Neural progenitor cell (in vitro differentiated cells): ENCODE results near the gene OSBPL1A.

Experiments used
- EZH2 ChIP-seq: fragments of 200-600 bp; sonication (generic); IDR thresholded peaks from 2 replicates; pipeline ENCODE4 v1.6.1; 2017; ENCODE audit warnings: antibody characterized with exemption, mild to moderate bottlenecking, moderate library complexity
- EZH2phosphoT487 ChIP-seq: fragments of 200-600 bp; sonication (generic); IDR thresholded peaks from 2 replicates; pipeline ENCODE4 v1.6.1; 2017; ENCODE audit warnings: antibody characterized with exemption
- TF ChIP-seq, protein P1 (sequence below): fragments of 200-600 bp; sonication (generic); IDR thresholded peaks from 2 replicates; pipeline ENCODE4 v1.5.1; 2017; ENCODE audit warnings: antibody characterized with exemption, mild to moderate bottlenecking

DNA sequence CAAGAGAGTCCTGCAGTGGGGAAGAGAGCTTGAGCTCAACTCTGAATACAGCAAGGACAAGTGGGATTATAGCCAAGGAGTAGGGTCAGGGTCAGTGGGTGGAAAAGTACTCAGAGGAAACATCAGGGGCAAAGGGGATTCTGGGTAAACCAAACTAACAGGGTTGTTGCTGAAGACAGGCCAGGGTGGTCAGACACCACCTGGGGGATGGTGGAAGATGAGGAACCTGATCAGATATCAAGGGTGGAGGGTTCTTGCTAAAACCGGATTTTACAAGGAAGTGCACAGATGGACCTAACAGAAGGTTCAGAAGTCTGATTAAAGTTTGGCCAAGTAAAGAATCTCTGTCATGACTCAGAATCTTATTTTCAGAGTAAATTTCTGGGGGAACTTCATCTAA, 16.5 kb downstream of the OSBPL1A start:
- TF ChIP-seq, protein P1, sequence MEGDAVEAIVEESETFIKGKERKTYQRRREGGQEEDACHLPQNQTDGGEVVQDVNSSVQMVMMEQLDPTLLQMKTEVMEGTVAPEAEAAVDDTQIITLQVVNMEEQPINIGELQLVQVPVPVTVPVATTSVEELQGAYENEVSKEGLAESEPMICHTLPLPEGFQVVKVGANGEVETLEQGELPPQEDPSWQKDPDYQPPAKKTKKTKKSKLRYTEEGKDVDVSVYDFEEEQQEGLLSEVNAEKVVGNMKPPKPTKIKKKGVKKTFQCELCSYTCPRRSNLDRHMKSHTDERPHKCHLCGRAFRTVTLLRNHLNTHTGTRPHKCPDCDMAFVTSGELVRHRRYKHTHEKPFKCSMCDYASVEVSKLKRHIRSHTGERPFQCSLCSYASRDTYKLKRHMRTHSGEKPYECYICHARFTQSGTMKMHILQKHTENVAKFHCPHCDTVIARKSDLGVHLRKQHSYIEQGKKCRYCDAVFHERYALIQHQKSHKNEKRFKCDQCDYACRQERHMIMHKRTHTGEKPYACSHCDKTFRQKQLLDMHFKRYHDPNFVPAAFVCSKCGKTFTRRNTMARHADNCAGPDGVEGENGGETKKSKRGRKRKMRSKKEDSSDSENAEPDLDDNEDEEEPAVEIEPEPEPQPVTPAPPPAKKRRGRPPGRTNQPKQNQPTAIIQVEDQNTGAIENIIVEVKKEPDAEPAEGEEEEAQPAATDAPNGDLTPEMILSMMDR = no peak
- TF ChIP-seq EZH2 (no peak), EZH2phosphoT487 (no peak)
